SK-N-MC (cell line): ENCODE results near the gene GOLGA8M.
"Not testable (repeated sequence)": the region's sequence is repeated elsewhere in the genome, so short reads cannot be mapped to it uniquely, and the experiment has no call there.

Experiments
- EZH2 ChIP-seq: fragments of 200-600 bp; sonication (generic); IDR thresholded peaks from one replicate; pipeline ENCODE4 v1.6.1; 2017; ENCODE audit warnings: antibody characterized with exemption
- POLR2AphosphoS5 ChIP-seq: IDR thresholded peaks from 2 replicates; pipeline ENCODE4 v1.6.1; 2012; ENCODE audit warnings: mild to moderate bottlenecking, low read depth, low read length, borderline replicate concordance

DNA sequence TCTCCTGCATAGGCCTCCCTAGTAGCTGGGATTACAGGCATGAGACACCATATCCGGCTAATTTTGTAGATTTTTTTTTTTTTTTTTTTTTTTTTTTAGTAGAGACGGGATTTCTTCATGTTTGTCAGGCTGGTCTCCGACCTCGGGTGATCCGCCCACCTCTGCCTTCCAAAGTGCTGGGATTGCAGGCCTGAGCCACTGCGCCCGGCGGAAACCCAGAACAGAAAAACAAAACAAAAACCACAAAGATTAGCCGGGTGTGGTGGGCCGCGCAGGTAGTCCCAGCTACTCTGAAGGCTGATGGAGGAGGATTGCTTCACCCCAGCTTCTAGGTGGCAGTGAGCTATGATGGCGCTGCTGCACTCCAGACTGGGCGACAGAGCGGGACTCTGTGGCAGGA is 14.8 kb upstream of the GOLGA8M start:
- not testable (repeated sequence) for TF ChIP-seq POLR2AphosphoS5, EZH2
